GM13976 (cell line): Measurements from ENCODE around the gene GPHA2.

Source experiments
- DNase-seq: peaks from one replicate; pipeline ENCODE4 v3.0.0; 2012; ENCODE audit warnings: low spot score
- in situ Hi-C: fragments of 300-500 bp; cut with MboI; formaldehyde crosslinking; loops from one replicate; pipeline ENCODE4 v1.12.0; 2022; ENCODE audit warnings: low sequenced_read_pairs, mixed read lengths, inconsistent platforms; ENCODE audit not compliant: unreplicated experiment
- TF ChIP-seq, protein P1 (sequence below): IDR thresholded peaks from 2 replicates; pipeline ENCODE4 v1.5.1; 2012; ENCODE audit warnings: borderline replicate concordance, mild to moderate bottlenecking; ENCODE audit not compliant: insufficient read depth; ENCODE audit errors: extremely low read depth, missing control alignments, control extremely low read depth

GPHA2 gene

DNA sequence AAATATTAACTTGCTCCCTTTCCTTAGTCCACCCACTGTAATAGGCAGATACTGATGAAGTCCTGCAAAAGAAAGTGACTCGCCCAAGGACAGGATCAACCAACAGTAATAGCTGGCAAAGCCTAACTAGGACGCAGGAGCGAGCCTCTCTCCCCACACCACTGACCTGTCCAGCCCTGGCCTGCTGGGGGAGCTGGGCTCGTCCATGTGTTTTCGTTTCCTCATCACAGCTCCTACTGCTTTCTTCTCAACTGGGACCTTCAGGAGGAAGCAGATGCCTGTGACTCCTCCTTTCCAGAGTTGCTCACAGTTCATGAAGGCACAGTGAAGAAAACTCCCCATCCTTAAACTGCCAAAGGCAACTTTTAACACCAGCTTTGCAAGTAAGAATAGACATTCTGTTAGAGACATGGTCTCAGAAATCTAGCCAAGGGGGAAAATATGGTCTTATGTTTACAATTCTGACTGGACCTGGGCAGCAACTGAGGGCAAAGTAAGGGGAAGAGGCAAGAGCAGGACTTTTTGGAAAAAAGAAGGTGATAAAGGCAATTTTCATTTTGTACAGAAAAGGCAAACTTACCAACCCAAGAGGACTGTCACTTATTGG lies 11.6 kb upstream of the GPHA2 start:
- no peak for DNase-seq
- in situ Hi-C loops = no loop called here
- TF ChIP-seq, protein P1, sequence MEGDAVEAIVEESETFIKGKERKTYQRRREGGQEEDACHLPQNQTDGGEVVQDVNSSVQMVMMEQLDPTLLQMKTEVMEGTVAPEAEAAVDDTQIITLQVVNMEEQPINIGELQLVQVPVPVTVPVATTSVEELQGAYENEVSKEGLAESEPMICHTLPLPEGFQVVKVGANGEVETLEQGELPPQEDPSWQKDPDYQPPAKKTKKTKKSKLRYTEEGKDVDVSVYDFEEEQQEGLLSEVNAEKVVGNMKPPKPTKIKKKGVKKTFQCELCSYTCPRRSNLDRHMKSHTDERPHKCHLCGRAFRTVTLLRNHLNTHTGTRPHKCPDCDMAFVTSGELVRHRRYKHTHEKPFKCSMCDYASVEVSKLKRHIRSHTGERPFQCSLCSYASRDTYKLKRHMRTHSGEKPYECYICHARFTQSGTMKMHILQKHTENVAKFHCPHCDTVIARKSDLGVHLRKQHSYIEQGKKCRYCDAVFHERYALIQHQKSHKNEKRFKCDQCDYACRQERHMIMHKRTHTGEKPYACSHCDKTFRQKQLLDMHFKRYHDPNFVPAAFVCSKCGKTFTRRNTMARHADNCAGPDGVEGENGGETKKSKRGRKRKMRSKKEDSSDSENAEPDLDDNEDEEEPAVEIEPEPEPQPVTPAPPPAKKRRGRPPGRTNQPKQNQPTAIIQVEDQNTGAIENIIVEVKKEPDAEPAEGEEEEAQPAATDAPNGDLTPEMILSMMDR = no peak

GRCh38 chr11:64936539-64936938 lies 846 bp upstream of the GPHA2 start:
- in situ Hi-C loops = no loop called here
- TF ChIP-seq, protein P1 = no peak
- DNase-seq = no peak

DNA sequence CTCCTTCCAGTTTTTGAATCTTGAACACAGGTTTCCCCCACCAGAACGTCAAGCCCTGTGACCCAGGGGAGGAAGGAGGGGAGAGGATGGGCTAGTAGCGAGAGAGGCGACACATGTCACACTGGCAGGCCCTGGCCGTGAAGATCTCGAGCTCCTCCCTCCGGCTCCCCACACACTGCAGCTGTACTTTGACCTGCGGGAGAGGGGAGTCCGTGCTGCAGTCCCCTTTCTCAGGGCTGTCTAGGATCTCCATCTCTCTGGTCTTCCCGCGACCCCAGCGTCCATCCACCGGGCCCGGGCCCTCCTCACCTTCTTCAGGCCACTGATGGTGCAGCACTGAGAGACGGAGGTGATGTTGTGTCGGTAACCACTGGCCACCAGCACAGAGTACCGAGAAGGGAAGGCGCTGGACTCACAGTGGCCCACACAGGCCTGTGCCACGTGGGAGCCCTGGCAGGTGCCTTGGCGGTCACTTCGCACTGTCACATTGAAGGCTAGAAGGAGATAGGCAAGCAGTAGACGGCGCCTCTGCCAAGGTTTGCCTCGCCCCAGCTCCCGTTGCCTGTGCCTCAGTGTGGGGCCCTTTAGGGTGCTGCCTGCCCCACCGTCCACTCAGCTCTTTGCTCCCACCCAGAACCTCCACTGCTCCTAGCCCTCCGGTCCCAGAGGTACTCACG lies 873 bp downstream of the GPHA2 start:
- DNase-seq = peak; percentile 16
- in situ Hi-C loops = no loop called here
- TF ChIP-seq, protein P1 = no peak

GRCh38 chr11:64933935-64934681 lies 1.6 kb downstream of the GPHA2 start:
- DNase-seq = peak; percentile 18
- TF ChIP-seq, protein P1 = no peak
- in situ Hi-C loops = no loop called here

- in situ Hi-C loops = no loop called here
- DNase-seq = no peak
- TF ChIP-seq, protein P1 = no peak
Observed at GRCh38 chr11:64933213-64933934, 2.3 kb downstream of the GPHA2 start.

GRCh38 chr11:64932324-64932723 lies 3.4 kb downstream of the GPHA2 start:
- no peak for DNase-seq
- in situ Hi-C loops = no loop called here
- TF ChIP-seq, protein P1 = no peak
